Tibial nerve (tissue), 3 donors: ENCODE data around the gene SPIC.

Experiments
- EP300 ChIP-seq, 2 donors: sonication (generic); formaldehyde crosslinking; IDR thresholded peaks; one replicate each; pipeline ENCODE4 v1.6.1; 2017; ENCODE audit warnings: antibody characterized with exemption in 2 of 2, mild to moderate bottlenecking in 1 of 2
- POLR2A ChIP-seq, 2 donors: fragments of 450-650 bp; IDR thresholded peaks; one replicate each; pipeline ENCODE4 v1.6.1; 2017; ENCODE audit warnings: antibody characterized with exemption in 2 of 2, mild to moderate bottlenecking in 2 of 2, moderate library complexity in 2 of 2

GRCh38 chr12:101459642-101460346, 15.3 kb upstream of the SPIC start:
- no peak for TF ChIP-seq EP300 (IDR thresholded peaks at IDR 0.05)
- TF ChIP-seq POLR2A (IDR thresholded peaks at IDR 0.05): no peak
